ENCODE measurements around the gene GIT2.

- no peak for TF ChIP-seq TAF1 (IDR thresholded peaks at IDR 0.05; ENCODE audit: borderline replicate concordance, low read depth, low read length)
- TF ChIP-seq POLR2A (IDR thresholded peaks at IDR 0.05; ENCODE audit: low read depth, low read length): no peak
Measured at GRCh38 chr12:109897029-109897428, 99.1 kb downstream of the GIT2 start.
